Kidney epithelial cell (primary cell): ENCODE results near the gene SLC7A9. TPM values are rescaled to one million over a fixed set of nuclear protein-coding genes. Genes with fewer than 3 reads are reported as not detected.

Experiments used
- DNase-seq: peaks from one replicate; pipeline ENCODE4 v3.0.0-alpha.2; 2010; ENCODE audit warnings: low read depth
- H3K27me3 ChIP-seq: 2 replicates; pipeline ENCODE4 v1.6.0; 2011; ENCODE audit warnings: low read length; ENCODE audit not compliant: control insufficient read depth, insufficient read depth
- H3K36me3 ChIP-seq: 2 replicates; pipeline ENCODE4 v1.5.1; 2011; ENCODE audit warnings: low read length; ENCODE audit not compliant: control insufficient read depth, insufficient read depth
- H3K4me3 ChIP-seq: 2 replicates; pipeline ENCODE4 v1.5.1; 2011; ENCODE audit warnings: low read depth, mild to moderate bottlenecking, control low read depth, low read length
- total RNA-seq: library from RNA; depleted of rRNA; stranded (reverse); fragments of >200 nt; gene quantifications from 2 replicates; pipeline ENCODE4 v1.2.3, GENCODE V29; 2015
- TF ChIP-seq, protein P1 (sequence below): IDR thresholded peaks from 2 replicates; pipeline ENCODE4 v1.5.1; 2011; ENCODE audit warnings: mild to moderate bottlenecking, moderate library complexity, low read length, control low read depth, inconsistent platforms; ENCODE audit not compliant: insufficient read depth, poor library complexity, severe bottlenecking

Gene SLC7A9
- total RNA-seq, 1 donor from 2014 or later, result not detected

GRCh38 chr19:32818536-32818935 lies 51.0 kb downstream of the SLC7A9 start:
- Histone ChIP-seq H3K27me3 (peaks cover 8% of the 10 kb centered on the region), H3K36me3 (no peaks in the 10 kb centered on the region), H3K4me3 (no peak overlapping the region)
- TF ChIP-seq, protein P1, sequence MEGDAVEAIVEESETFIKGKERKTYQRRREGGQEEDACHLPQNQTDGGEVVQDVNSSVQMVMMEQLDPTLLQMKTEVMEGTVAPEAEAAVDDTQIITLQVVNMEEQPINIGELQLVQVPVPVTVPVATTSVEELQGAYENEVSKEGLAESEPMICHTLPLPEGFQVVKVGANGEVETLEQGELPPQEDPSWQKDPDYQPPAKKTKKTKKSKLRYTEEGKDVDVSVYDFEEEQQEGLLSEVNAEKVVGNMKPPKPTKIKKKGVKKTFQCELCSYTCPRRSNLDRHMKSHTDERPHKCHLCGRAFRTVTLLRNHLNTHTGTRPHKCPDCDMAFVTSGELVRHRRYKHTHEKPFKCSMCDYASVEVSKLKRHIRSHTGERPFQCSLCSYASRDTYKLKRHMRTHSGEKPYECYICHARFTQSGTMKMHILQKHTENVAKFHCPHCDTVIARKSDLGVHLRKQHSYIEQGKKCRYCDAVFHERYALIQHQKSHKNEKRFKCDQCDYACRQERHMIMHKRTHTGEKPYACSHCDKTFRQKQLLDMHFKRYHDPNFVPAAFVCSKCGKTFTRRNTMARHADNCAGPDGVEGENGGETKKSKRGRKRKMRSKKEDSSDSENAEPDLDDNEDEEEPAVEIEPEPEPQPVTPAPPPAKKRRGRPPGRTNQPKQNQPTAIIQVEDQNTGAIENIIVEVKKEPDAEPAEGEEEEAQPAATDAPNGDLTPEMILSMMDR, result no peak
- no peak for DNase-seq

DNA sequence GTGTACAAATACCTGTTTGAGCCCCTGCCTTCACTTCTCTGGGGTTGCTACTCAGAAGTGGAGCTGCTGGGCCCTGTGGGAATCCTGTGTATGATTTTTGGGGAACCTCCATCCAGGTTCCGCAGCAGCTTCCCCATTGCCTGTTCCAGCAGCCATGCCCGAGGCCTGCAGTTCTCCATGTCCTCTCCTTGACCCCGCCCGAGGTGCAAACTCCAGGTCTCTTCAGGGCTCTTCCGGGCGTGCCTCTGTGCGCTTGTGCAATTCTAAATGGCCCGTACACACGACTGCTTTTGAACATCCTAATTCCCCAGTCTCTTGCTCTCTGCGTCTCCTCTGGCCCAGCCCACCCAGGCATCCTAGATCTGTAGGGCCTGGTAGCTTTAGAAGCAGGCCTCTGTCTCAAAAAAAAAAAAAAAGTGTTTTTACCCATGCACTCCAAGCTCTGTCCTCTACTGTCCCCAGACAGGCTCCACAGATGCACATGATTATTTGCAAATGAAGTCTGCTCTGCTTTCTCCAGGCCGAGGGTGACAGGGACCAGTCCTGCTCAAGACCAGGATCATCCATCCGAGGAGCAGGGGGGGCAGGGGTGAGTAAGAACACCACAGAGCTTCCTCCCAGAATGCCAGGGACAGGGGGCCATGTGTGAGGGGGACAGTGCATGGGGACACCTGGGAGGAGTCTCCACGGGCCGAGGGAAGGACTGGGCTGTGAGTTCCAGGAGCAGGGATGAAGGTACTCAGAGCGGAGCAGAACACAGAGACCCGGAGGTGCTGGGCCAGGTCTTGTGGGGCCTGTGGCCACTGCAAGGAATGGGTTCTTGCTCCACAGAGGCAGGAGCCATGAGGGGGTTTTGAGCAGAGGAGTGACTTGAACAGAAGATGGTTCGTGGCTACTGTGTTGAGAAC lies 51.7 kb downstream of the SLC7A9 start:
- no peaks in the 10 kb centered on the region for H3K36me3 ChIP-seq
- DNase-seq, result no peak
- TF ChIP-seq, protein P1, result no peak

DNA sequence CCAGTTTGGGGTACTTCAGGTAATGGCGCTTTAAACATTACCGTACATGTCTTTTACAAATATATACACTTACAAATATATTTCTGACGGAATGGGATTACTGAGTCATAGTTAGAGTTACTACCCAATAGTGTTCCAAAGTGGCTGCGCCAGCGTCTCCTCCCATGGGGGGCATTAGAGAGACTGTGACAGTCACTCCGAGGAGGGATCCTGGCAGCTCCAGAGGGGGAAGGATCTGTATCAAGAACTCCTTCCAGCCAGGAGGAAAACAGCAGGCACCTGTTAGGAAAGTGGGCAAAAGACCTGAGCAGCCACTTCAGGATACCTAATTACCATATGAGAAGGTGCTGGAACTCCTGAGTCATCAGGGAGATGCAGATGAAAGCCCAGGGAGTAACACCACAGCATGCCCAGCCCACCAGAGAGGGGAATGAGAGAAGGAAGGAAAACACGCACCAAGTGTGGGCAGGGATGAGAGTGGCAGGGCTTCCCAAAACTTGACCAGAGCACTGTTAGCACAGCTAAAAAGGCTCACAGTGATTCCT lies 52.9 kb downstream of the SLC7A9 start:
- peaks cover 8% of the 10 kb centered on the region for H3K27me3 ChIP-seq
- H3K4me3 ChIP-seq, result no peak overlapping the region
- no peaks in the 10 kb centered on the region for H3K36me3 ChIP-seq
- TF ChIP-seq, protein P1, result no peak
- no peak for DNase-seq

More for the DNA sequence above, 51.7 kb downstream of the SLC7A9 start:
- Histone ChIP-seq H3K4me3 (no peak overlapping the region), H3K27me3 (peaks cover 8% of the 10 kb centered on the region)

DNA sequence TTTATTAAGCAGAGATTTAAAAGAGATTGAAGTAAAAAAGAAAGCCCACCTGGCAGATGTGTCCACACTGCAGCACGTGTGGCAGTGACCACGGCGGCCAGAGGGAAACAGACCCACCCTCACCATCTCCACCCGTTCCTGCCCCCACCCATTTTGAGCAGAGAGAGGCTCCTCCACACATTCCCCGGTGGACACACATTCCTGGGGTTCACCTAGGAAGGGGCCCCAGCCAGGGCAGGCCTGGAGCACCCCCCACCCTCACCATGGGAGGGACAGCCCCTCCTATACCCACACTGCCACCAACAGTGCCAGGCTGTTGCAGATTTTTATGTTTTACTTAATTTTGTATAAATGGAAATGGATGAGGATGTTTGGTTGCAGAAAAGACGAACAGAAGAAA lies 54.9 kb downstream of the SLC7A9 start:
- Histone ChIP-seq H3K4me3 (no peak overlapping the region), H3K27me3 (peaks cover under 1% of the 10 kb centered on the region), H3K36me3 (no peaks in the 10 kb centered on the region)
- DNase-seq, result no peak
- TF ChIP-seq, protein P1, result no peak

DNA sequence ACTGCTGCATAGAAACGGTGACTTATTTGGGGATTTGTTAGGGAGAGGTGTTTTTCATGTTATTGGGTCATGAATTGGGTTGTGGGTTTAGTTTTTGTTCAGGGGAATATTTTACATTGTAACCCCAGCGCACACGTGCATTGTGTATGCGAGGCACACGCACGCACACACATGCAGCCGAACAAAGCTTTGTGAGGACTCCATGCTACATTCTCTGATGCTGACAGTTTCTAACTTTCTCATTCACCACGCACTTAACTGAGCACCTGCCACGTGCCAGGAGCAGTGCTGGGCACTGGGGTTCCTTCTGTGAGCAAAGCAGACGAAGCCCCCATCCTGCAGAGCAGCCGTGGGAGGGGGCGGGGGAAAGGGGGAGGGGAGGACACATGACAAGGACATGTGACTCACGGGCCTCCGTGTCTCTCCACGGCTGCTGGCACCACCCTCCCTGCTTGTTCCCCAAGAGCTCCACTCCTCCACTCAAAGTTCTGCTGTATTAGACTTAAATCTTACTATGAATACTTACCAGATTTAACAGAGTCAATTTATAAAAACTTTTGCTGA lies 55.6 kb downstream of the SLC7A9 start:
- H3K4me3 ChIP-seq, result no peak overlapping the region
- no peaks in the 10 kb centered on the region for H3K36me3 ChIP-seq
- DNase-seq, result no peak
- no peaks in the 10 kb centered on the region for H3K27me3 ChIP-seq
- TF ChIP-seq, protein P1, result no peak
